ENCODE results near the gene FOXN4.

DNA sequence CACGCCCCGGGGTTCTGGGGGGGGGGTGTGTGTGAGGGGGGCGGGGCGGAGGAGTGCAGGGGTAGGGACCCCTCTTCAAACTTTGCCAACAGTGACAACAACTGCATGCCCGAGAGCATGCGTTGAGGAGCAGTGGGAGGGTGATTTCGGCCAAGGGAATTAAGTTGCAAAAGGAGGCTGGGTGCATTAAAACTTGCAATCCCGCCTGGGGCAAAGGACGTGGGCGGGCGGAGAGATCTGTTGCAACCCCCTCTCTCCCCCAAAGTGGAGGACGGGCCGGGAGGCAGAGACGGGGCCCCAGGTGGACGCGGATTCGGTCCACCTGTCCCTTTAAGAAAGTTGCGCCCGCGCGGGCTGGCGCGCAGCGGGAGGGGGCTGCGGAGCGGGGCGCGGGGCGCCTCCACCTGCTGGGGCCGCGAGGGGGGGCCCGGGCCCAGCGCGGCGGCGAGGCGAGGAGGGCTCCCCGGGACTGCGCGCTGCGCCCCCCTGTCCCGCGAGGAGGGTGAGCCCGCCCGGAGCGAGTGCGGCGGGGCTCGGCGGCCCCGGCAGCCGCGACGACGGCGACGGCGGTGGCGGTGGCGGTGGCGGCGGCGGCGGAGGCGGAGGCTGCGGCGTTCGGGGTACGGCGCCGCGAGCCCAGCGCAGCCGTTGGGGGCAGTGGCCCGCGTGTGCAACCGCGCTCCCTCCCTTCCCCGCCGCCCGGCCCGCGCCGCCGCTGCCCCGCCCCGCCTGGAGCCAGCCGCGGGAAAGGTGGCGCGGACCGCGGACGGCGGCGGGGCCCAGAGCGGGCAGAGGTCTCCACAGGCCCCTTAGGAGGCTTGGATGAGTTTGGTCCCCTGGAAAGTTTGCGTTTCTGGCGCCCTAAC, 530 bp upstream of the FOXN4 start:
- TF ChIP-seq, protein P1, sequence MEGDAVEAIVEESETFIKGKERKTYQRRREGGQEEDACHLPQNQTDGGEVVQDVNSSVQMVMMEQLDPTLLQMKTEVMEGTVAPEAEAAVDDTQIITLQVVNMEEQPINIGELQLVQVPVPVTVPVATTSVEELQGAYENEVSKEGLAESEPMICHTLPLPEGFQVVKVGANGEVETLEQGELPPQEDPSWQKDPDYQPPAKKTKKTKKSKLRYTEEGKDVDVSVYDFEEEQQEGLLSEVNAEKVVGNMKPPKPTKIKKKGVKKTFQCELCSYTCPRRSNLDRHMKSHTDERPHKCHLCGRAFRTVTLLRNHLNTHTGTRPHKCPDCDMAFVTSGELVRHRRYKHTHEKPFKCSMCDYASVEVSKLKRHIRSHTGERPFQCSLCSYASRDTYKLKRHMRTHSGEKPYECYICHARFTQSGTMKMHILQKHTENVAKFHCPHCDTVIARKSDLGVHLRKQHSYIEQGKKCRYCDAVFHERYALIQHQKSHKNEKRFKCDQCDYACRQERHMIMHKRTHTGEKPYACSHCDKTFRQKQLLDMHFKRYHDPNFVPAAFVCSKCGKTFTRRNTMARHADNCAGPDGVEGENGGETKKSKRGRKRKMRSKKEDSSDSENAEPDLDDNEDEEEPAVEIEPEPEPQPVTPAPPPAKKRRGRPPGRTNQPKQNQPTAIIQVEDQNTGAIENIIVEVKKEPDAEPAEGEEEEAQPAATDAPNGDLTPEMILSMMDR (IDR thresholded peaks at IDR 0.05 in 8 of 11, conservative IDR thresholded peaks at IDR 0.05 in 3 of 11): peak in 1 of 11 experiments; percentile 12
- no peak for TF ChIP-seq POLR2A (IDR thresholded peaks at IDR 0.05)

All from spleen (tissue), 7 donors.